T-helper 1 cell (primary cell): Measurements from ENCODE around the gene TDRD1.

Experiments
- DNase-seq, 5 donors: peaks; one replicate each; pipeline ENCODE4 v3.0.0-alpha.2; 2012 to 2020

TDRD1 gene

GRCh38 chr10:114272696-114273095 lies 93.5 kb downstream of the TDRD1 start:
- no peak for DNase-seq

- no peak for DNase-seq
These were observed 94.8 kb downstream of the TDRD1 start for GRCh38 chr10:114273910-114274309.

- no peak for DNase-seq
These were observed 95.7 kb downstream of the TDRD1 start for GRCh38 chr10:114274616-114275453.

- DNase-seq: no peak
These were observed 96.9 kb downstream of the TDRD1 start for GRCh38 chr10:114276066-114276465.

- no peak for DNase-seq
These were observed 97.5 kb downstream of the TDRD1 start for GRCh38 chr10:114276671-114277070.

DNA sequence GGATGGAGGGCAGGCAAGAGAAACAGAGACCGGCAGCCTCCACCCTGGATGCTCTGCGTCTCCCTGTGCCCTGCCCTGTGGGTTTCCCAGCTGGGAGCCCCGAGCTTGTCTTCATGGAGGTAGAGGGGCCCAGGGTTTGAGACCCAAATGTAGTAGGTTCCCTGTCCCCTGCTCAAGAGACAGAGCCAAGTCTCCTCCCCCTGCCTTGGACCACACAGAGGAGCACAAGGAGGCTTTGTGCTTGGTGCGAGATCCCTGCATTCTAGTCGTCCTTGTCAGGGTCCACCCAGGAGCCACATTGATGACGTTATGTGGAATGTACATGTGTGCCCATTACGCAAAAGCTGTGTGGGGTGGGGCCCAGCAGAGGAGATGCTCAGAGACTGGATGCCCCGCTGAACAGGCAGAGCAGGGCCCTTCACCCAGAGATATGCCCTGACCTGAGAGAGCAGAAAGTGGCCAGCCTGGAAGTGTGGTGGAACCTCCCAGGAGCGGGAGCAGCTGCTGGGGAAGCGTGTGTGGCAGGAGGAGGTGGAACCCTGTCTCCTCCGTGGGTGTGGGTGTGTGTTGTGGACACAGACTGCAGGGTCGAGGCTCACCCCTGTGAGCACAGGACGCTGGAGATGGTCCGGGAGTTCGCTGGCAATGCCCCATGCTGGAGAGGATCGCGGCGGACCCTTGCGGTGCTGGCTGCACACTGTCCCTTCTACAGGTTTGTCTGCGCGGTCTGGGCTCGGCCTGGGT lies 99.2 kb downstream of the TDRD1 start:
- DNase-seq: no peak

- DNase-seq: no peak
These were observed 99.7 kb downstream of the TDRD1 start for GRCh38 chr10:114278884-114279191.

DNA sequence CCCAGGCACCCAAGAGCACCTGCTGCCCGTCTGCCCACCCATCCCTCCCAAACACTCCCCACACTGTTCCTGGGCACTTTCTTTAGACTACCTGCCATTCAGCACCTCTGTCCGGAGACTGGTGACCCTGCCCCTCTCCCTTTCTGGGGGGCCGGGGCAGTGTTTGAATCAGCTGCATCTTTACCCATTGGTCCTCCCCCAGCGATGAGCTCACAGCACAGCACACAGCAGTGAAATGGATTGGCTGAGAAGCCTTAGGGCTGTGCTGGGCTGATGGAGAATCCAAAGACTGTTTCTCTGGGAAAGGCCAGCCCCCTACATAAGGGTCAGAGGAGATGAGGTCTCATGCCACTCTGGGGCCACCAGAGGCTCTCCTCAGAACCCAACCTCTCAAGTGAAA lies 100.1 kb downstream of the TDRD1 start:
- DNase-seq: no peak

DNA sequence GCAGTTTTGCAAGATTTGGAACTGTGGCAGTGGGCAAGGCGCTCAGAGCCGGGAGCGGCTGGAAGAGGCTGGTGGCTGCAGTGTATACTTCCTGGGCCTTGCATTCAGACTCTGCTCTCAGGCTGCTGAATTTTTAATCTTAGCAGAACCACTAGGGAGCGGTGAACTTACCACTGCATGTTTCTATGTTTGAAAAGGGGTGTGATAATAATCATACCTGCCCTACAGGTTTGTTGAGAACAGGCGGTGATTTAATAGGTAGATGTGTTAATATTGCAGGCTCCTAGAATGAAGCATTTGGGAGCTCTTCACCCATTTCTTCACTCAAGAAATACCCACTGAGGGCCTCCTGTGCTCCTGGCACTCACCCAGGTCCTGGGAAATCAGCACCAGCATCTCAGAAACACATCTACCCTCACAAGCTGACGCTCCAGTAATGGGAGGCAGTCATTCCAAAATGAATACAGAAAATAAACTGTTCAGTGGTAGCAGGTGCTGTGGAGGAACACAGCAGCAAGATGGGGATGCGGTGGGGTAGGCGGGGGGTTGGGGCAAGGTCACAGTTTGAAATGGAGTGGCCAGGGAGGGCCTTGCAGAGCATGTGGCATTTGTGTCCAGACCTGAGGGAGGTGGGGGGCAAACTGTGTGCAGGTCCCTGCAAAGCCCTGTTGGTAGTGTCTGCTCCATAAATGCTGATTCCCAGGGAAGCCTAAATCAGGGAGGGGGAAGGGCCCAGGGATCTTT lies 100.9 kb downstream of the TDRD1 start:
- DNase-seq: no peak

DNA sequence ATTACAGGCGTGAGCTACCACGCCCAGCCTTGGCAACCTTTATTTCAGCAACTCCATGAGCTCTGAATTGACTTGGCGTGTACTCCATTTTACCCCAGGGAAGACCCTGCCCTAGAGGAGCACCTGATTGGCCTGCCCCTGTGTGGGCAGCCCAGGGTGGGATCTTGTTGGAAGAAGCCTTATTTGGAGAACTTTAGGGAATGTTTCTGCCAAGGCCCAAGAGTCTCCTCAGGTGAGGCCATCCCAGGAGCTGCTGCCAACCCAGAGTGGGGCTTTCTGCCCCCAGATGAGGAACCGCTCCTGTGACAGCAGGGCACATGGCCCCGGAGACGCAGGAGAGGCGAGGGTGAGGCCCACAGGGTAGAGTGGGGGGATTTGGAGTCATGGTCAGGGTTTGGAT lies 101.9 kb downstream of the TDRD1 start:
- DNase-seq: no peak

DNA sequence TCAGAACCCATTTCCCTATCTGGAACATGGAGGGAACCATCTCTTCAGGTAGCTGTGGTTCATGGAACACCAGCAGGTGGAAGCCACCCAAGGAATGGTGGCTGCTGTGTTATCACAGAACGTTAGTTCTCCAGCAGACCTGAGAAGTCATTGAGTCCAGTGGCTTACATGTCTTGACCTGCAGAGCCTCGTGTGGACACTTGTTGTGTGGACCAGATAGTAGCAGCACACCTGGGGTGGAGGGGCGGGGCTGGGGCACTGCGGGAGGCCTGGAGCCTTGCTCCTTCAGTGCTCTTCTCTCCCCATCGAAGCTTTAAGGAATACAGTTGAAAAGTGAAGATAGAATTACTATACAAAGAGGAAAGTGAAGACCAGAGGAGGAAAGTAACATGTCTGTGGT lies 102.3 kb downstream of the TDRD1 start:
- no peak for DNase-seq
